RWPE2 (cell line): Measurements from ENCODE around the gene B3GNT8.

Experiments used
- ATAC-seq: fragments of 200-7000 bp; cut with Tn5 transposase; 3 replicates; pipeline ENCODE4 v1.9.1; 2021; ENCODE audit warnings: low read depth
- DNase-seq: peaks from one replicate; pipeline ENCODE4 v3.0.0-alpha.2; 2020; ENCODE audit warnings: low spot score
- H3K27ac ChIP-seq: fragments of 450-650 bp; 2 replicates; pipeline ENCODE4 v1.5.1; 2017; ENCODE audit warnings: mild to moderate bottlenecking; ENCODE audit not compliant: poor library complexity, severe bottlenecking
- H3K27me3 ChIP-seq: fragments of 250-450 bp; sonication (Bioruptor Pico); 2 replicates; pipeline ENCODE4 v1.5.1; 2021; ENCODE audit warnings: mild to moderate bottlenecking, moderate library complexity; ENCODE audit not compliant: insufficient read depth, poor library complexity, severe bottlenecking
- H3K36me3 ChIP-seq: fragments of 250-450 bp; sonication (Bioruptor Pico); 2 replicates; pipeline ENCODE4 v1.5.1; 2020; ENCODE audit warnings: low read depth, mild to moderate bottlenecking, moderate library complexity
- H3K4me1 ChIP-seq: fragments of 250-450 bp; sonication (Bioruptor Pico); 2 replicates; pipeline ENCODE4 v1.5.1; 2021; ENCODE audit warnings: mild to moderate bottlenecking, moderate library complexity; ENCODE audit not compliant: insufficient read depth, poor library complexity, severe bottlenecking
- H3K4me3 ChIP-seq: fragments of 250-450 bp; sonication (Bioruptor Pico); 2 replicates; pipeline ENCODE4 v1.5.1; 2021; ENCODE audit warnings: mild to moderate bottlenecking, moderate library complexity; ENCODE audit not compliant: severe bottlenecking
- H3K9me3 ChIP-seq: fragments of 250-450 bp; sonication (Bioruptor Pico); 2 replicates; pipeline ENCODE4 v1.5.1; 2021; ENCODE audit warnings: mild to moderate bottlenecking, moderate library complexity; ENCODE audit not compliant: severe bottlenecking
- CTCF ChIP-seq: fragments of 450-650 bp; IDR thresholded peaks from one replicate; pipeline ENCODE4 v1.5.1; 2017; ENCODE audit warnings: mild to moderate bottlenecking, moderate library complexity; ENCODE audit not compliant: poor library complexity, severe bottlenecking

The B3GNT8 gene

GRCh38 chr19:41430922-41431321, 3.7 kb upstream of the B3GNT8 start:
- H3K4me1 ChIP-seq, result no peaks in the 10 kb centered on the region
- no peak for DNase-seq
- H3K4me3 ChIP-seq, result no peak overlapping the region
- no peak for ATAC-seq
- peaks cover 15% of the 10 kb centered on the region for H3K36me3 ChIP-seq
- no peaks in the 10 kb centered on the region for H3K9me3 ChIP-seq
- no peak overlapping the region for H3K27ac ChIP-seq
- no peak for TF ChIP-seq CTCF
- H3K27me3 ChIP-seq, result no peaks in the 10 kb centered on the region

- DNase-seq (no peak), ATAC-seq (no peak)
- H3K27ac ChIP-seq, result peak overlapping the region; percentile 29
- H3K27me3 ChIP-seq, result no peaks in the 10 kb centered on the region
- H3K9me3 ChIP-seq, result no peaks in the 10 kb centered on the region
- no peak for TF ChIP-seq CTCF
- peaks cover 18% of the 10 kb centered on the region for H3K36me3 ChIP-seq
- H3K4me1 ChIP-seq, result no peaks in the 10 kb centered on the region
- H3K4me3 ChIP-seq, result no peak overlapping the region
Measured at GRCh38 chr19:41428481-41428859, 1.3 kb upstream of the B3GNT8 start.

- Histone ChIP-seq H3K27me3 (no peaks in the 10 kb centered on the region), H3K9me3 (no peaks in the 10 kb centered on the region), H3K36me3 (peaks cover 20% of the 10 kb centered on the region), H3K4me1 (no peaks in the 10 kb centered on the region), H3K4me3 (peak overlapping the region; percentile 1), H3K27ac (peak overlapping the region; percentile 29)
- no peak for TF ChIP-seq CTCF
- DNase-seq (no peak), ATAC-seq (peak; percentile 26)
Measured at GRCh38 chr19:41427647-41428480, 690 bp upstream of the B3GNT8 start.

- Histone ChIP-seq H3K9me3 (no peaks in the 10 kb centered on the region), H3K36me3 (peaks cover 11% of the 10 kb centered on the region), H3K4me3 (peak overlapping the region; percentile 29), H3K4me1 (no peaks in the 10 kb centered on the region), H3K27me3 (no peaks in the 10 kb centered on the region), H3K27ac (no peak overlapping the region)
- ATAC-seq, result peak; percentile 5; the same call in 1 of the 3 replicates
- TF ChIP-seq CTCF, result no peak
- DNase-seq, result no peak
Measured at GRCh38 chr19:41426116-41426841, 895 bp downstream of the B3GNT8 start.
